Measurements from ENCODE around the gene MRPL34. TPM values are rescaled to one million over a fixed set of nuclear protein-coding genes. Genes with fewer than 3 reads are reported as not detected.

The MRPL34 gene
- total and polyA plus RNA-seq, 9 of the 15 experiments (the other 6 are each of a cell fraction or from before 2014, with no cell fraction given): 11.5 to 256 (median 72.5) TPM

DNA sequence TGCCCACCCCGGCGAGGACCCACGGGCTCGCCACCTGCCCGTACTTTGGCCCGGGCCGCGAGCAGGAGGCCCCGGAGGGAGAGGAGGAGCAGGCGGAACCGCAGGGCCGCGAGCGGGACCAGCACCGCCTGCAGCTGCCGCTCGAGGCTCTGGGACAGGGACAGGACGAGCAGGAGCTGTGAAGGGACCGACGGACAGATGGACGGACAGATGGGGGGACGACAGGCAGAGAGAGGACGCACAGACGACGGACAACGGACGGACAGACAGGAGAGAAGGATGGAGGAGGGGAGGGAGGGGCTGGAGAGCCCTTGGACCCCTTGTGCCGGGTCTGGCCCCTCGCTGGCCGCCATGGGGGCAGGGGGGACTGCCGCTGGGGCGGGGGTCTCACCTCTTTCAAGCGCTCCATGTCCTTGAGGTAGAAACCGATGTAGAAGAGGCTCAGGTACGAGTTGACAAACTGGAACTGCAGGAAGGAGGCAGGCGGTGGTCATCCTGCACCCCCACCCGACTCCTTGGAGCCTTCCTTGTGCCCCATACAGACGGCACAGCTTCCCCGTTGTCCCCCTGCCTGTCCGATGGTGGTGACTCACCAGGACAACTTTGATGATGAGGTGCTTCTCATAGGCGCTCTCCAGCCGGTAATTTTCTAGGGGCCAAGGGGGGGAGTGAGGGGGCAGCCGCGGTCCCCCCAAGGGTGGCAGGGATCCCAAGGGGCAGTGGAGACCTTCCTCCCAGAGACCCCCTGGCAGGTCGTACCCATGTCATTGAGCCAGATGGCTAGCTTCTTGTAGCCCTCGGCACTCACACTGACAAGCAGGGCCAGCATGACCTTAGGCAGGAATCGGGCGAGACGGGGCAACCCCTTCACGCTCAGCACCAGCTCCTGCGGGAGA lies 23.9 kb downstream of the MRPL34 start (continued):
- no peak for TF ChIP-seq TAF1 (IDR thresholded peaks at IDR 0.05; ENCODE audit: control insufficient read depth, extremely low read depth, insufficient read depth, low read length, severe bottlenecking)
- TF ChIP-seq SRSF3 (IDR thresholded peaks at IDR 0.05; ENCODE audit: insufficient read depth, low read length): no peak
- no peak for TF ChIP-seq NR1H2 (CRISPR knock-in tag; IDR thresholded peaks at IDR 0.05)
- TF ChIP-seq CREB1 (IDR thresholded peaks at IDR 0.05): no peak
- no peak for TF ChIP-seq CREB1 (CRISPR knock-in tag; IDR thresholded peaks at IDR 0.05)
- no peak for TF ChIP-seq CBX3 (IDR thresholded peaks at IDR 0.05; ENCODE audit: borderline replicate concordance in 1 of 2, low read length in 2 of 2)
- no peak for TF ChIP-seq FOXA3 (CRISPR knock-in tag; conservative IDR thresholded peaks at IDR 0.05 in 1 of 2, IDR thresholded peaks at IDR 0.05 in 1 of 2)
- peak; percentile 52 for TF ChIP-seq PCBP1 (IDR thresholded peaks at IDR 0.05; ENCODE audit: low read depth, low read length, poor library complexity, severe bottlenecking)

All from K562 (cell line).